ENCODE measurements around the gene P2RX1. TPM values are rescaled to one million over a fixed set of nuclear protein-coding genes. Genes with fewer than 3 reads are reported as not detected.
"Not testable (repeated sequence)": the region's sequence is repeated elsewhere in the genome, so short reads cannot be mapped to it uniquely, and the experiment has no call there.

The P2RX1 gene
- total RNA-seq, 1 experiment from 2014 or later = not detected

GRCh38 chr17:3857261-3858105, 58.8 kb downstream of the P2RX1 start:
- no peak for DNase-seq (ENCODE audit: low read depth)

GRCh38 chr17:3854204-3854603, 62.1 kb downstream of the P2RX1 start:
- not testable (repeated sequence) for DNase-seq (ENCODE audit: low read depth)

GRCh38 chr17:3852561-3852960, 63.7 kb downstream of the P2RX1 start:
- no peak for DNase-seq (ENCODE audit: low read depth)

- no peak for DNase-seq (ENCODE audit: low read depth)
Measured at GRCh38 chr17:3851461-3852100, 64.7 kb downstream of the P2RX1 start.

DNA sequence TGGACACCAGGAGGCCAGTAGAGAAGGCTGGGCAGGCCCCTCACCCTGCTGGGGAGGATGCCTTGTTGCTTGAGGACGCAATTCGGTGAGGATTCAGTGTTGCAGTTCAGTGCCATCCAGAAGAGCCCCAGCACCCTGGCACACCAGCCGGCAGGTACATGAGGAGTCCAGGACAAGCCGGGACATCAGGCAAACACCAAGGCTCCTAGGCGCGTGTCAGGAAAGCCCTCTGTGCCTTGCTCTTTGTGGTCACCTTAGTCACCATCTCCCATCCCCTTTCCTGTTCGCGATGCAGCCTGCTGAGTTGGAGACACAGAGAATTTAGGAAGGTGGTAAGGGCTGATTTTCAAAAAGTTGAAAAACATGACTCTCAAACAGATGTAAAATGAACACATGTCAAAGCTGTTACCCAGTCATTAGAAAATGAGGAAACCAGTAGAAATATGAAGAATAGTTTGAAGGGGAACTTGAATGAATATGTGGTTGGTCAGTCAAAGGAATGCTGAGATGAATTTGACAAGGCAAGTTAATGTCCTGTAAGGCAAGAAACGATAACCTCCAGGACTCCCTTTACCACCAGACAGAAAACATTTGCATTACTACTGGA, 67.9 kb downstream of the P2RX1 start:
- DNase-seq (ENCODE audit: low read depth) = no peak

DNA sequence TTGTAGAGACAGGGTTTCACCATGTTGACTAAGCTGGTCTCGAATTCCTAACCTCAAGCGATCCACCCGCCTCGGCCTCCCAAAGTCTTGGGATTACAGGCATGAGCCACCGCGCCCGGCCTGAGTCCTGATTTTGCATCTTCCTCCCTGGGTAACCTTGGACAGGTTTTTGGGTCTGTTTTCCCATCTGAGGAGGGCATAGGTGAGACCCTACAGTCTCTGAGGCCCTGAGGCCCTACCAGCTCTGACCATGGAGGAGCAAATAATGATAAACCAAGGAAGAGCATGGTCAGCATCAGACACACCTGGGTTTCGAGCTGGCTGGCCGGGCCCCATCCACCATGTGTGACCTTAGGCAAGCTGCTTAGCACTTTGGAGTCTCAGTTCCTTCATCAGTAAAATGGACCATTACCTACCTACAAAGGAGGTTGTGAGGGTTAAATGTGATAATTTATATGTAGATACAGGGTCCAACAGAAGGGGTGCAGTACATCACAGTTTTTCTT, 69.0 kb downstream of the P2RX1 start:
- no peak for DNase-seq (ENCODE audit: low read depth)

Other genes with a start within 250 kb of the P2RX1 start
- gene TAX1BP3, start 247.9 kb downstream of the P2RX1 start, total RNA-seq (2014; rRNA removed; shearing (Covaris generic)) = 113 and 148 TPM in 2 replicates
- 47.9 and 64.7 TPM in 2 replicates for gene EMC6, start 247.7 kb downstream of the P2RX1 start, total RNA-seq (2014; rRNA removed; shearing (Covaris generic))
- gene P2RX5, start 220.3 kb downstream of the P2RX1 start, total RNA-seq (2014; rRNA removed; shearing (Covaris generic)) = 0.29 and 0.36 TPM in 2 replicates
- gene HASPIN, start 192.6 kb downstream of the P2RX1 start, total RNA-seq (2014; rRNA removed; shearing (Covaris generic)) = 11.7 and 14.2 TPM in 2 replicates
- gene ITGAE, start 115.3 kb downstream of the P2RX1 start, total RNA-seq (2014; rRNA removed; shearing (Covaris generic)) = 56.0 and 66.8 TPM in 2 replicates
- gene NCBP3, start 70.2 kb downstream of the P2RX1 start, total RNA-seq (2014; rRNA removed; shearing (Covaris generic)) = 7.9 and 9.7 TPM in 2 replicates
- 1.2 and 2.3 TPM in 2 replicates for gene CAMKK1, start 23.4 kb downstream of the P2RX1 start, total RNA-seq (2014; rRNA removed; shearing (Covaris generic))
- gene ATP2A3, start 48.0 kb upstream of the P2RX1 start, total RNA-seq (2014; rRNA removed; shearing (Covaris generic)) = 0.59 and 0.96 TPM in 2 replicates
- 9.3 and 11.8 TPM in 2 replicates for gene ZZEF1, start 226.6 kb upstream of the P2RX1 start, total RNA-seq (2014; rRNA removed; shearing (Covaris generic))
- 11.7 and 16.9 TPM in 2 replicates for gene CYB5D2, start 226.7 kb upstream of the P2RX1 start, total RNA-seq (2014; rRNA removed; shearing (Covaris generic))